ENCODE results near the gene MYB.

The MYB gene

DNA sequence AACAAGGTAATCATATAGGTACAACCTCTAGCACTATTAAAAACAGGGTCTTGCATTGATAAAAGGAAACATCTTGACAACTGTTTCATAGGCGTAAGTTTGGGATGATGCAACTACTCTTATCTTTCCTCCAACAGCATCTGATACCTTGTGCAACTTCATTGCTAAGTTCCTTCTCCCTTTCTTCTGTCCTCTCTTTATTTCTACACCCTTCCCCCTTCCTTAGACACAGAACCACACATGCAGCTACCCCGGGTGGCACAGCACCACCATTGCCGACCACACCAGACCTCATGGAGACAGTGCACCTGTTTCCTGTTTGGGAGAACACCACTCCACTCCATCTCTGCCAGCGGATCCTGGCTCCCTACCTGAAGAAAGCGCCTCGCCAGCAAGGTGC lies 14.4 kb downstream of the MYB start:
- no peak for DNase-seq (ENCODE audit: low read depth)
- H3K4me3 ChIP-seq (ENCODE audit: low read depth, low read length): no peak overlapping the region
- in situ Hi-C loops (cut with HindIII; ENCODE audit: low sequenced_read_pairs): no loop called here
- TF ChIP-seq, protein P1, sequence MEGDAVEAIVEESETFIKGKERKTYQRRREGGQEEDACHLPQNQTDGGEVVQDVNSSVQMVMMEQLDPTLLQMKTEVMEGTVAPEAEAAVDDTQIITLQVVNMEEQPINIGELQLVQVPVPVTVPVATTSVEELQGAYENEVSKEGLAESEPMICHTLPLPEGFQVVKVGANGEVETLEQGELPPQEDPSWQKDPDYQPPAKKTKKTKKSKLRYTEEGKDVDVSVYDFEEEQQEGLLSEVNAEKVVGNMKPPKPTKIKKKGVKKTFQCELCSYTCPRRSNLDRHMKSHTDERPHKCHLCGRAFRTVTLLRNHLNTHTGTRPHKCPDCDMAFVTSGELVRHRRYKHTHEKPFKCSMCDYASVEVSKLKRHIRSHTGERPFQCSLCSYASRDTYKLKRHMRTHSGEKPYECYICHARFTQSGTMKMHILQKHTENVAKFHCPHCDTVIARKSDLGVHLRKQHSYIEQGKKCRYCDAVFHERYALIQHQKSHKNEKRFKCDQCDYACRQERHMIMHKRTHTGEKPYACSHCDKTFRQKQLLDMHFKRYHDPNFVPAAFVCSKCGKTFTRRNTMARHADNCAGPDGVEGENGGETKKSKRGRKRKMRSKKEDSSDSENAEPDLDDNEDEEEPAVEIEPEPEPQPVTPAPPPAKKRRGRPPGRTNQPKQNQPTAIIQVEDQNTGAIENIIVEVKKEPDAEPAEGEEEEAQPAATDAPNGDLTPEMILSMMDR (IDR thresholded peaks at IDR 0.05; ENCODE audit: low read depth, low read length, missing control alignments): no peak

DNA sequence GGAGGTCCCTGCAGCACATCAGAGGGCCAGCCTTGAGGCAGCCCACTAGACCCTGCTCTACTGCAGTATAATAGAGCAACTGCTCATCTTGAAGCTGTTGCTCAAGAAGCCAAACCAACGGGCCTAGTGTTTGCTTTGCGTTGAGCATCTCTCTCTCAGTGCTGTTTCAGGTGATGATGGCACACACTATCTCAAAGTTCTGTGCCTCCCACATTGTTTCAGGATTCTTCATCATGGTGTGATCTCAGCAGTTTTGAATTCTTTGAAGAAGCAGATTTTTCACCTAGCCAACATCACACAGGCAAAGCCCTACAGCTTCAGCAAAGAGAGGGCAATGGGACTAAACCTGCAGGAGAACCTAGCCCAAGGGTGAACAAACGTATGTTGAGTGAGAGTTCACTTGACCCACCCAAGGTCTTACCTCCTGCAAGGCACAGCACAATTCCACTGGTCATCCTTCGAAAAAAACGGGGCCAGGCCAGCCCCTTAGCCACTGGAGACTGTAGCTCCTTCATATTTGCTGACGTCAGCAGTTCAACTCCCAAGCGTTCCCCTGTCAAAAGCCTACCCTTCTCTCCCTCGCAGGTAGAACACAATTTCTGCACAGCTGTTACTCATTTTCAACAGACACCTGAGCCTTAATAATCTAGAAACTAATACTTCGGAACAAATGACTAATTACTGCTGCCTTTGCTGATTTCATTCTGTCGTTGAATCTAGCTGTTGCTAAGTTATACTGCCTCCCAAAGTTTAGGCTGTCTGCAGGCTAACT lies 15.8 kb downstream of the MYB start:
- TF ChIP-seq, protein P1 (IDR thresholded peaks at IDR 0.05; ENCODE audit: low read depth, low read length, missing control alignments): no peak
- no peak overlapping the region for H3K4me3 ChIP-seq (ENCODE audit: low read depth, low read length)
- in situ Hi-C loops (cut with HindIII; ENCODE audit: low sequenced_read_pairs): no loop called here
- DNase-seq (ENCODE audit: low read depth): no peak

DNA sequence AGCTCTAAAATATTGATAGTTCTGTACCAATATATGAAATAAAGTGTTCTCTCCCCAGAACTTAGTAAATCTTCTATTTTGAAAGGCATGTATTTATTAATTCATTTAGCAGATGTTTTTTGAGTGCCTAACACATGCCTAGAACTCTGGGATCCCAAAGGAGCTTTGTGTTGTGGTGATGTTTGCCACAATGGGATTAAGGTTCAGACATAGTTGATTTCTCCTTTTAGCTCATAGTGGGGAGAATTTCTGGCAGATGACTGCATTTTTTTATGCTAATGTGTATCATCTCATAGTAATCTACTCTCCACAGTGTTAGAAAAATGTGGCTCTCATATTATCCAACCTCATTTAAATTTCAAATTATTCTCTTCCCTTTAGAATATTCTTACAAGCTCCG lies 21.7 kb downstream of the MYB start:
- DNase-seq (ENCODE audit: low read depth): no peak
- no peak overlapping the region for H3K4me3 ChIP-seq (ENCODE audit: low read depth, low read length)
- in situ Hi-C loops (cut with HindIII; ENCODE audit: low sequenced_read_pairs): no loop called here
- TF ChIP-seq, protein P1 (IDR thresholded peaks at IDR 0.05; ENCODE audit: low read depth, low read length, missing control alignments): no peak

DNA sequence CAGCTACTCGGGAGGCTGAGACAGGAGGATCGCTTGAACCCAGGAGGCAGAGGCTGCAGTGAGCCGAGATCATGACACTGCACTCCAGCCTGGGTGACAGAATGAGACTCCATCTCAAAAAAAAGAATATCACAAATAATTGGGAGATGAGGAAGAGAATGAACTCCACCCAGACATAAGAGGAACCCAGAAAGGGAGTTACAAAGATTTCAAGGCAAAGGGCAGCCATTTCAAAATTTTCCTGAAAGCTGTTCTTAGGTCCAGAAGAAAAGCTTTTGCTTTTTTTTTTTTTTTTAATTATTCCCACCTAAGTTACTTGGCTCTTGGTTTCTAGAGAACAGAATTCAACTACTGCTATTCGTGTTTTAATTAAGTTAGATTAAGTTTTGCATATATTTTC lies 23.8 kb downstream of the MYB start:
- no peak for DNase-seq (ENCODE audit: low read depth)
- H3K4me3 ChIP-seq (ENCODE audit: low read depth, low read length): no peak overlapping the region
- in situ Hi-C loops (cut with HindIII; ENCODE audit: low sequenced_read_pairs): no loop called here
- TF ChIP-seq, protein P1 (IDR thresholded peaks at IDR 0.05; ENCODE audit: low read depth, low read length, missing control alignments): no peak

DNA sequence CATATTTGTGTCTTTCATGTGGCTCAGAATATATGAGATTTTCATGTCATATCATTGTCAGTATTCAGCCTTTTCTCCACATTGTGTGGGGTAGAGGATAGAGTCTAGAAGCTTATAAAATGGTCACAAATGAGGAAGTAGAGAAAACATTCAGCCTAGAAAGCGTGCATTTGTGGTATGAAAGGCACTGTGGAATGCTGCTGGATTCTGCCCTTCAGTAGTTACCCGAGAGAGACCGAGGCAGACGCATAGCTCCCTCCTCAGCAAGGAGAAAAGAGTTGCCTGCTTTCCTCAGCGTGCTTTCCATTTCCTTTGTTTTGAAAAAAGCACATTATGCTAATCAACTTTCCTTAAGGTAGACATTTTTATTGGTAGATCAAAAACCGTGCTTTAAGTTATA lies 28.7 kb downstream of the MYB start:
- no peak for DNase-seq (ENCODE audit: low read depth)
- TF ChIP-seq, protein P1 (IDR thresholded peaks at IDR 0.05; ENCODE audit: low read depth, low read length, missing control alignments): no peak
- in situ Hi-C loops (cut with HindIII; ENCODE audit: low sequenced_read_pairs): no loop called here
- H3K4me3 ChIP-seq (ENCODE audit: low read depth, low read length): no peak overlapping the region

DNA sequence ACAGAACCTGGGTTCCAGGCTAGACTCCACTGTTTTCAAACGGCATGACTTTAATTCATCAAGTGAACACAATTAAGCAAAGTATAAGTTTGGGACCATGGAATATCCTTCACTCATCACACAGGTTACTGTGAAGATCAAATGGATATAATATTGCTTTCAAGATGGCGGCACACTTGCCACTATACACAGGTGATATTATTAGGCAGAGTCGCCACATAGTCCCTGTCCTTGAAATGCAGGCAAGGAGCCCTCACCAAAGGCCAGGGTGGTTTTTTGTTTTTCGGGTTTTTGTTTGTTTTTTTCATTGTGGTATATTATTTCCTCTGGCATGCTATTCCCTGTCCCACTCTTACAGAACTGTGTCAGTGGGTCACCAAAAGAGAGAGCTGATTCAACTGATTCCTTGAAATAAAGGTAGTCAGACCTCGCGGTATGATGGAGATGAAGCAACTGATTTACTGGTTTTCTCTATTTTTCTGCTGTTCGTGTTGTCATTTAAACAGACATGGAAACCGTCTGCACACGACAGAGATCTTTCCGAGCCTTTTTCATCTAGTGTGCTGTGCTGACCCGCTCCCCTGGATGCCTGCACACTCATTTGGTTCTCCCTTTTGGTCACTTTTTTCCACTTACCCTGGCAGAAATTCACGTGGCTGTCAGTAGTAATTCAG lies 29.7 kb downstream of the MYB start:
- TF ChIP-seq, protein P1 (IDR thresholded peaks at IDR 0.05; ENCODE audit: low read depth, low read length, missing control alignments): no peak
- H3K4me3 ChIP-seq (ENCODE audit: low read depth, low read length): no peak overlapping the region
- in situ Hi-C loops (cut with HindIII; ENCODE audit: low sequenced_read_pairs): no loop called here
- no peak for DNase-seq (ENCODE audit: low read depth)
